ENCODE data around the gene DMBT1. TPM values are rescaled to one million over a fixed set of nuclear protein-coding genes. Genes with fewer than 3 reads are reported as not detected.
"Not testable (repeated sequence)": the region's sequence is repeated elsewhere in the genome, so short reads cannot be mapped to it uniquely, and the experiment has no call there.

DMBT1 gene
- total and polyA plus RNA-seq, 4 experiments from 2014 or later, result not detected

GRCh38 chr10:122575776-122576175, 15.2 kb downstream of the DMBT1 start:
- no peaks in the 10 kb centered on the region for H3K36me3 ChIP-seq (ENCODE audit: insufficient read depth, low read length)
- no peak overlapping the region for H3K4me3 Mint-ChIP-seq
- H3K4me3 ChIP-seq (ENCODE audit: low read length in 2 of 2), result no peak overlapping the region
- H3K4me1 Mint-ChIP-seq, result no peaks in the 10 kb centered on the region
- H3K27me3 ChIP-seq (ENCODE audit: insufficient read depth, low read length), result no peaks in the 10 kb centered on the region
- H3K9me3 ChIP-seq (ENCODE audit: control insufficient read depth in 1 of 2, low read length in 2 of 2), result no peaks in the 10 kb centered on the region
- no peak overlapping the region for H3K27ac Mint-ChIP-seq
- H3K27ac ChIP-seq (ENCODE audit: low read depth, low read length), result no peak overlapping the region
- no peaks in the 10 kb centered on the region for H3K36me3 Mint-ChIP-seq
- ChIA-PET POLR2A (ENCODE audit: partially characterized antibody) (no interaction called here), CTCF (ENCODE audit: partially characterized antibody) (interaction anchor here (5.6 kb wide), 1 partner anchor 9 kb away, joined by 25 read pairs; no protein-coding TSS in a partner anchor)
- H3K4me1 ChIP-seq (ENCODE audit: insufficient read depth, low read length), result no peaks in the 10 kb centered on the region
- intact Hi-C loops (cut with micrococcal nuclease), result no loop called here
- no peak for DNase-seq
- H3K9me3 Mint-ChIP-seq, result peaks cover 0 to 18% (median 6%) of the 10 kb centered on the region in 8 donors
- H3K27me3 Mint-ChIP-seq, result peaks cover 4 to 10% of the 10 kb centered on the region in 2 donors

- DNase-seq, result no peak
- Mint-ChIP-seq H3K9me3 (peaks cover 0 to 18% (median 6%) of the 10 kb centered on the region in 8 donors), H3K27ac (no peak overlapping the region), H3K4me3 (no peak overlapping the region), H3K4me1 (no peaks in the 10 kb centered on the region), H3K27me3 (peaks cover 4 to 5% of the 10 kb centered on the region in 2 donors), H3K36me3 (no peaks in the 10 kb centered on the region)
- no peaks in the 10 kb centered on the region for H3K9me3 ChIP-seq (ENCODE audit: control insufficient read depth in 1 of 2, low read length in 2 of 2)
- H3K4me3 ChIP-seq (ENCODE audit: low read length in 2 of 2), result no peak overlapping the region
- H3K27me3 ChIP-seq (ENCODE audit: insufficient read depth, low read length), result no peaks in the 10 kb centered on the region
- intact Hi-C loops (cut with micrococcal nuclease), result no loop called here
- no peaks in the 10 kb centered on the region for H3K4me1 ChIP-seq (ENCODE audit: insufficient read depth, low read length)
- ChIA-PET POLR2A (ENCODE audit: partially characterized antibody) (no interaction called here), CTCF (ENCODE audit: partially characterized antibody) (interaction anchor here (5.6 kb wide), 1 partner anchor 10 kb away, joined by 25 read pairs; no protein-coding TSS in a partner anchor)
- no peaks in the 10 kb centered on the region for H3K36me3 ChIP-seq (ENCODE audit: insufficient read depth, low read length)
- no peak overlapping the region for H3K27ac ChIP-seq (ENCODE audit: low read depth, low read length)
Measured at GRCh38 chr10:122576291-122576690, 15.7 kb downstream of the DMBT1 start.

- H3K27ac ChIP-seq (ENCODE audit: low read depth, low read length), result no peak overlapping the region
- peaks cover 0 to 4% of the 10 kb centered on the region in 2 donors for H3K27me3 Mint-ChIP-seq
- no peaks in the 10 kb centered on the region for H3K4me1 Mint-ChIP-seq
- intact Hi-C loops (cut with micrococcal nuclease), result no loop called here
- H3K36me3 ChIP-seq (ENCODE audit: insufficient read depth, low read length), result no peaks in the 10 kb centered on the region
- POLR2A ChIA-PET (ENCODE audit: partially characterized antibody), result no interaction called here
- no peaks in the 10 kb centered on the region for H3K27me3 ChIP-seq (ENCODE audit: insufficient read depth, low read length)
- peaks cover 0 to 18% (median 6%) of the 10 kb centered on the region in 8 donors for H3K9me3 Mint-ChIP-seq
- no peaks in the 10 kb centered on the region for H3K9me3 ChIP-seq (ENCODE audit: control insufficient read depth in 1 of 2, low read length in 2 of 2)
- H3K4me1 ChIP-seq (ENCODE audit: insufficient read depth, low read length), result no peaks in the 10 kb centered on the region
- no peak for DNase-seq
- H3K27ac Mint-ChIP-seq, result no peak overlapping the region
- CTCF ChIA-PET (ENCODE audit: partially characterized antibody), result interaction anchor here (5.6 kb wide), 1 partner anchor 11 kb away, joined by 25 read pairs; no protein-coding TSS in a partner anchor
- H3K36me3 Mint-ChIP-seq, result no peaks in the 10 kb centered on the region
- no peak overlapping the region for H3K4me3 ChIP-seq (ENCODE audit: low read length in 2 of 2)
- H3K4me3 Mint-ChIP-seq, result no peak overlapping the region
Measured at GRCh38 chr10:122577311-122577885, 16.8 kb downstream of the DMBT1 start.

- H3K4me3 Mint-ChIP-seq; H3K4me3 ChIP-seq (ENCODE audit: low read length in 2 of 2); H3K36me3 ChIP-seq (ENCODE audit: insufficient read depth, low read length); intact Hi-C loops (cut with micrococcal nuclease); H3K27me3 Mint-ChIP-seq; H3K4me1 Mint-ChIP-seq; H3K27ac ChIP-seq (ENCODE audit: low read depth, low read length); DNase-seq; POLR2A ChIA-PET (ENCODE audit: partially characterized antibody); H3K4me1 ChIP-seq (ENCODE audit: insufficient read depth, low read length); H3K9me3 Mint-ChIP-seq; H3K27me3 ChIP-seq (ENCODE audit: insufficient read depth, low read length); H3K9me3 ChIP-seq (ENCODE audit: control insufficient read depth in 1 of 2, low read length in 2 of 2); CTCF ChIA-PET (ENCODE audit: partially characterized antibody); H3K36me3 Mint-ChIP-seq; H3K27ac Mint-ChIP-seq: not testable (repeated sequence)
Measured at GRCh38 chr10:122586070-122586469, 25.5 kb downstream of the DMBT1 start.

- H3K27me3 Mint-ChIP-seq, result peaks cover 2 to 4% of the 10 kb centered on the region in 2 donors
- H3K27me3 ChIP-seq (ENCODE audit: insufficient read depth, low read length), result no peaks in the 10 kb centered on the region
- no peaks in the 10 kb centered on the region for H3K36me3 ChIP-seq (ENCODE audit: insufficient read depth, low read length)
- intact Hi-C loops (cut with micrococcal nuclease), result no loop called here
- no peak overlapping the region for H3K27ac Mint-ChIP-seq
- no peaks in the 10 kb centered on the region for H3K4me1 ChIP-seq (ENCODE audit: insufficient read depth, low read length)
- no peak for DNase-seq
- no peaks in the 10 kb centered on the region for H3K9me3 ChIP-seq (ENCODE audit: control insufficient read depth in 1 of 2, low read length in 2 of 2)
- H3K4me3 Mint-ChIP-seq, result no peak overlapping the region
- CTCF ChIA-PET (ENCODE audit: partially characterized antibody), result no interaction called here
- POLR2A ChIA-PET (ENCODE audit: partially characterized antibody), result no interaction called here
- H3K27ac ChIP-seq (ENCODE audit: low read depth, low read length), result no peak overlapping the region
- H3K4me3 ChIP-seq (ENCODE audit: low read length in 2 of 2), result no peak overlapping the region
- H3K36me3 Mint-ChIP-seq, result no peaks in the 10 kb centered on the region
- no peaks in the 10 kb centered on the region for H3K9me3 Mint-ChIP-seq
- H3K4me1 Mint-ChIP-seq, result no peaks in the 10 kb centered on the region
Measured at GRCh38 chr10:122587098-122587760, 26.7 kb downstream of the DMBT1 start.

GRCh38 chr10:122588381-122588780, 27.8 kb downstream of the DMBT1 start:
- Histone ChIP-seq H3K9me3 (ENCODE audit: control insufficient read depth in 1 of 2, low read length in 2 of 2) (no peaks in the 10 kb centered on the region), H3K4me3 (ENCODE audit: low read length in 2 of 2) (no peak overlapping the region), H3K27me3 (ENCODE audit: insufficient read depth, low read length) (no peaks in the 10 kb centered on the region), H3K4me1 (ENCODE audit: insufficient read depth, low read length) (no peaks in the 10 kb centered on the region), H3K27ac (ENCODE audit: low read depth, low read length) (no peak overlapping the region), H3K36me3 (ENCODE audit: insufficient read depth, low read length) (no peaks in the 10 kb centered on the region)
- ChIA-PET POLR2A (ENCODE audit: partially characterized antibody) (no interaction called here), CTCF (ENCODE audit: partially characterized antibody) (no interaction called here)
- H3K4me1 Mint-ChIP-seq, result no peaks in the 10 kb centered on the region
- H3K36me3 Mint-ChIP-seq, result no peaks in the 10 kb centered on the region
- intact Hi-C loops (cut with micrococcal nuclease), result no loop called here
- no peaks in the 10 kb centered on the region for H3K9me3 Mint-ChIP-seq
- no peak overlapping the region for H3K4me3 Mint-ChIP-seq
- DNase-seq, result no peak
- no peak overlapping the region for H3K27ac Mint-ChIP-seq
- H3K27me3 Mint-ChIP-seq, result peaks cover 3 to 4% of the 10 kb centered on the region in 2 donors

GRCh38 chr10:122590153-122590552, 29.6 kb downstream of the DMBT1 start:
- H3K4me1 Mint-ChIP-seq, result no peaks in the 10 kb centered on the region
- H3K36me3 ChIP-seq (ENCODE audit: insufficient read depth, low read length), result no peaks in the 10 kb centered on the region
- no peaks in the 10 kb centered on the region for H3K4me1 ChIP-seq (ENCODE audit: insufficient read depth, low read length)
- CTCF ChIA-PET (ENCODE audit: partially characterized antibody), result interaction anchor here (0.9 kb wide), 1 partner anchor 25 kb away, joined by 4 read pairs; no protein-coding TSS in a partner anchor
- no peaks in the 10 kb centered on the region for H3K36me3 Mint-ChIP-seq
- no peak overlapping the region for H3K27ac Mint-ChIP-seq
- intact Hi-C loops (cut with micrococcal nuclease), result no loop called here
- H3K27me3 Mint-ChIP-seq, result peaks cover 4% of the 10 kb centered on the region in 2 donors
- H3K9me3 Mint-ChIP-seq, result no peaks in the 10 kb centered on the region
- no peak for DNase-seq
- H3K4me3 ChIP-seq (ENCODE audit: low read length in 2 of 2), result no peak overlapping the region
- H3K27me3 ChIP-seq (ENCODE audit: insufficient read depth, low read length), result no peaks in the 10 kb centered on the region
- H3K9me3 ChIP-seq (ENCODE audit: control insufficient read depth in 1 of 2, low read length in 2 of 2), result no peaks in the 10 kb centered on the region
- H3K4me3 Mint-ChIP-seq, result no peak overlapping the region
- no peak overlapping the region for H3K27ac ChIP-seq (ENCODE audit: low read depth, low read length)
- POLR2A ChIA-PET (ENCODE audit: partially characterized antibody), result no interaction called here
